Measurements from ENCODE around the gene KCTD11.
"Not testable (repeated sequence)": the region's sequence is repeated elsewhere in the genome, so short reads cannot be mapped to it uniquely, and the experiment has no call there.

KCTD11 gene

GRCh38 chr17:7361906-7362305 is 9.9 kb downstream of the KCTD11 start:
- ATAC-seq = no peak
- TF ChIP-seq POU6F1 (CRISPR knock-in tag; IDR thresholded peaks at IDR 0.05; ENCODE audit: borderline replicate concordance, low read depth) = no peak
- no peak for TF ChIP-seq CSDC2 (CRISPR knock-in tag; IDR thresholded peaks at IDR 0.05)
- TF ChIP-seq TOX (CRISPR knock-in tag; IDR thresholded peaks at IDR 0.05; ENCODE audit: borderline replicate concordance) = no peak
- TF ChIP-seq ZFP30 (CRISPR knock-in tag; IDR thresholded peaks at IDR 0.05) = no peak
- no peak for TF ChIP-seq ZFP3 (CRISPR knock-in tag; IDR thresholded peaks at IDR 0.05)
- no peak for TF ChIP-seq TCF4 (CRISPR knock-in tag; IDR thresholded peaks at IDR 0.05; ENCODE audit: borderline replicate concordance)
- TF ChIP-seq OSR1 (CRISPR knock-in tag; IDR thresholded peaks at IDR 0.05) = no peak
- no peak for TF ChIP-seq PATZ1 (CRISPR knock-in tag; IDR thresholded peaks at IDR 0.05; ENCODE audit: borderline replicate concordance)
- no peak for TF ChIP-seq PPARA (CRISPR knock-in tag; IDR thresholded peaks at IDR 0.05; ENCODE audit: borderline replicate concordance)

DNA sequence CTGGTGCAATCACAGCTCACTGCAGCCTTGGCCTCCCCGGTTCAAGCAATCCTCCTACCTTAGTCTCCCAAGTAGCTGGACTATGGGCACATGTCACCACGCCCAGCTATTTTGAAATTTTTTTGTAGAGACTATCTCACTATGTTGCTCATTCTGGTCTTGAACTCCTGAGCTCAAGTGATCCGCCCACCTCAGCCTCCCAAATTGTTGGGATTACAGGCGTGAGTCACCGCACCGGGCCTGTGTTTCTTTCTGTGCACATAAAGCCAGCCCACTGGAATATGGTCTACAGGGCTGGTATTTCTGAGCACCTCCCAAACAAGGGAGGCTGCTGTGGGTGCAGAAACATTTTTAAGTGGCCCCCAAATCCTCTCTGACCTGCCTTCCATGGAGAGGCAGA is 11.3 kb downstream of the KCTD11 start:
- ATAC-seq = no peak
- TF ChIP-seq ZFP30 (CRISPR knock-in tag; IDR thresholded peaks at IDR 0.05) (no peak), ZNF70 (CRISPR knock-in tag; IDR thresholded peaks at IDR 0.05) (no peak), RARB (CRISPR knock-in tag; IDR thresholded peaks at IDR 0.05) (no peak), CSDC2 (CRISPR knock-in tag; IDR thresholded peaks at IDR 0.05) (no peak), TOX (CRISPR knock-in tag; IDR thresholded peaks at IDR 0.05; ENCODE audit: borderline replicate concordance) (no peak)

DNA sequence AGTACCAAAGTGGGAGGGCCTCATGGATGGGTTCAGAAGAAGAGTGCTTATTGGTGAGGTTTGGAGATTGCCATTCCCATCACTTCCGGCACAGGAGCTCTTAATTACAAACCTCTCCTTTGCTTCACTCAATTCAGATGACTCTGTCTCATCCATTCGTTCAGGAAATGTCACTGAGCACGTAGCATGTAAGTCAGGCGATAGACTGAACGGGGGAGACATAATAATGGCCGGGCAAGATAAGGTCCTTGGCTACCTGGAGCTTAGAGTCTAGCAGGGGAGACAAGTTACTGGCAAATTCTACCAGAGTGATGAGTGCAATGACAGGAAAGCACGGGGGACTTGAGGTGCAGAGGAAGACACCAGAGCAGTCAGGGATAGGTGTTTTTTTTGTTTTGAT is 14.0 kb downstream of the KCTD11 start:
- ATAC-seq = not testable (repeated sequence)

DNA sequence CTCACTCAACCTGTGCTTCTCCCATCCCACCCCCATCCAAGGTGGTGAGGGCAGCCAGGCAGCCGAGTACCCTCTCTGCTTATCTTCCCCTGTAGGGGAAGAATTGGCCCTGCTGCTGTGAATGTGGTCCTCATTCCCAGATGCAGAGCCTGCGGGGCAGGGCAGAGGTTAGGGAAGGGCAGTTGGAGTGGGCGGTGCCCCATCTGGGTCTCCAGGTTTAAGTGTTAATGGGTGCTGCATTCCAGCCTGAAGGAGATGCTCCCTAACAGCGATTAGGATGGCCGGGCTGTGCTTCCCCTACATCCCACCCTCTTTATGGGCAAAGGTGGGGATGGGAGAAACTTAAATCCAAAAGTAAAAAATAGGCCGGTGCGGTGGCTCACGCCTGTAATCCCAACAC is 15.1 kb downstream of the KCTD11 start:
- TF ChIP-seq TCF4 (CRISPR knock-in tag; IDR thresholded peaks at IDR 0.05; ENCODE audit: borderline replicate concordance) (no peak), RARB (CRISPR knock-in tag; IDR thresholded peaks at IDR 0.05) (no peak), PATZ1 (CRISPR knock-in tag; IDR thresholded peaks at IDR 0.05; ENCODE audit: borderline replicate concordance) (no peak), ZFP30 (CRISPR knock-in tag; IDR thresholded peaks at IDR 0.05) (no peak), CSDC2 (CRISPR knock-in tag; IDR thresholded peaks at IDR 0.05) (no peak), PPARA (CRISPR knock-in tag; IDR thresholded peaks at IDR 0.05; ENCODE audit: borderline replicate concordance) (no peak)
- TF ChIP-seq, protein P1, sequence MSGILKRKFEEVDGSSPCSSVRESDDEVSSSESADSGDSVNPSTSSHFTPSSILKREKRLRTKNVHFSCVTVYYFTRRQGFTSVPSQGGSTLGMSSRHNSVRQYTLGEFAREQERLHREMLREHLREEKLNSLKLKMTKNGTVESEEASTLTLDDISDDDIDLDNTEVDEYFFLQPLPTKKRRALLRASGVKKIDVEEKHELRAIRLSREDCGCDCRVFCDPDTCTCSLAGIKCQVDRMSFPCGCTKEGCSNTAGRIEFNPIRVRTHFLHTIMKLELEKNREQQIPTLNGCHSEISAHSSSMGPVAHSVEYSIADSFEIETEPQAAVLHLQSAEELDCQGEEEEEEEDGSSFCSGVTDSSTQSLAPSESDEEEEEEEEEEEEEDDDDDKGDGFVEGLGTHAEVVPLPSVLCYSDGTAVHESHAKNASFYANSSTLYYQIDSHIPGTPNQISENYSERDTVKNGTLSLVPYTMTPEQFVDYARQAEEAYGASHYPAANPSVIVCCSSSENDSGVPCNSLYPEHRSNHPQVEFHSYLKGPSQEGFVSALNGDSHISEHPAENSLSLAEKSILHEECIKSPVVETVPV (CRISPR knock-in tag; IDR thresholded peaks at IDR 0.05) = no peak
- ATAC-seq = no peak

DNA sequence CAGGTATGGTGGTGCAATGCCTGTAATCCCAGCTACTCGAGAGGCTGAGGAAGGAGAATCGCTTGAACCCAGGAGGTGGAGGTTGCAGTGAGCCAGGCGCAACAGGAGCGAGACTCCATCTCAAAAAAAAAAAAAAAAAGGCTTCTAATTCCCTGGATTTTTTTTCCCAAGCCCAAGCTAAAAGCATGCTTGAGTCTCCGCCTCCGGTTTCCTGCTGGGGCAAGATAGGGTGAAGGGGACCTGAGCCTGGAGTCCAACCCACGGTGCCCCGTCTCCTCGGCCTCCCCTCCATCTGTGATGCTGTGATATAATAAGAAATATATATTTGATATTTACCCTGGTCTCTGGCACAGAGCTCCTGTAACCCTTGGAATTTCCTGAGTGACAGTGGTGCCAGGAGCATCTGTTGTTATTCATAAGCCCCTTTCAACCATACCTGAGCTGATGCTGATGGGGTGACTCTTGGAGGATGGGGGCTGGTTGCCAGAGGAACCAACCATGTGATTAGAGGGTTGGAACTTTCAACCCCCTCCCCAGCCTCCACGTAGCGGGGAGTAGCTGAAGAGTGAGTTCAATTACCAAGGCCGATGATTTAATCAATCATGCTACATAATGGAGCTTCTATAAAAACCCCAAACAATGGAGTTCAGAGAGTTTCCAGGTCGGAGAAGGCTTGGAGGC is 16.1 kb downstream of the KCTD11 start:
- ATAC-seq = no peak
- TF ChIP-seq ZFP30 (CRISPR knock-in tag; IDR thresholded peaks at IDR 0.05) (no peak), PPARA (CRISPR knock-in tag; IDR thresholded peaks at IDR 0.05; ENCODE audit: borderline replicate concordance) (no peak), ZNF70 (CRISPR knock-in tag; IDR thresholded peaks at IDR 0.05) (no peak), TOX (CRISPR knock-in tag; IDR thresholded peaks at IDR 0.05; ENCODE audit: borderline replicate concordance) (no peak)

DNA sequence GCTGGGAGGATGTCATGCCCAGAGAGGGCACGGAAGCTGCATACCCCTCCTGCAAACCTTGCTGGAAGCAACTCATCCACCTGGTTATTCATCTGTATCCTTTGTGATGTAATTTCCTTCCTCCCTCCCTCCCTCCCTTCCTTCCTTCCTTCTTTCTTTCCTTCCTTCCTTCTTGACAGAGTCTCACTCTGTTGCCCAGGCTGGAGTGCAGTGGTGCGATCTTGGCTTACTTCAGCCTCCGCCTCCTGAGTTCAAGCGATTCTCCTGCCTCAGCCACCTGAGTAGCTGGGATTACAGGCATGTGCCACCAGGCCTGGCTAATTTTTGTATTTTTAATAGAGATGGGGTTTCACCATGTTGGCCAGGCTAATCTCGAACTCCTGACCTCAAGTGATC is 16.6 kb downstream of the KCTD11 start:
- not testable (repeated sequence) for ATAC-seq

- TF ChIP-seq PATZ1 (CRISPR knock-in tag; IDR thresholded peaks at IDR 0.05; ENCODE audit: borderline replicate concordance) (no peak), GLIS3 (CRISPR knock-in tag; IDR thresholded peaks at IDR 0.05) (no peak), ESRRG (CRISPR knock-in tag; IDR thresholded peaks at IDR 0.05) (no peak), ISL1 (CRISPR knock-in tag; IDR thresholded peaks at IDR 0.05) (no peak), ZFP3 (CRISPR knock-in tag; IDR thresholded peaks at IDR 0.05) (no peak), RARB (CRISPR knock-in tag; IDR thresholded peaks at IDR 0.05) (no peak), ZC3H10 (CRISPR knock-in tag; IDR thresholded peaks at IDR 0.05) (no peak), TOX (CRISPR knock-in tag; IDR thresholded peaks at IDR 0.05; ENCODE audit: borderline replicate concordance) (no peak), ZNF70 (CRISPR knock-in tag; IDR thresholded peaks at IDR 0.05) (no peak)
- no peak for ATAC-seq
Observed at GRCh38 chr17:7369825-7370224, 17.9 kb downstream of the KCTD11 start.
